Measurements from ENCODE around the gene CYTH4. TPM values are rescaled to one million over a fixed set of nuclear protein-coding genes. Genes with fewer than 3 reads are reported as not detected.
A peak's percentile ranks its signal among the peaks of the same experiment; 100 is the strongest.
"Not testable (repeated sequence)": the region's sequence is repeated elsewhere in the genome, so short reads cannot be mapped to it uniquely, and the experiment has no call there.

Gene CYTH4
- total RNA-seq (2014; rRNA removed; shearing (Covaris generic)) (20.6 and 35.0 TPM in 2 replicates), total RNA-seq (2022) (24.8 and 28.1 TPM in 2 replicates), Bru-seq, nascent RNA (percentile 57 among the genes with signal in this experiment), BruChase-seq, experiment 1, labeled RNA remaining after a 6-hour chase (percentile 54 among the genes with signal in this experiment), BruChase-seq, experiment 2, labeled RNA remaining after a 2-hour chase (percentile 55 among the genes with signal in this experiment)
- long read RNA-seq, transcript CYTH4-201 (13 exons, 3,206 nt), result major isoform, 15 of 36 reads
- long read RNA-seq, partial matches to known transcripts, result 4 of 36 reads
- long read RNA-seq, other reads (novel, unspliced or antisense), result 16 of 36 reads

- Histone ChIP-seq H3K4me1 (ENCODE audit: insufficient read depth, low read length, poor library complexity, severe bottlenecking) (peaks cover 60% of the 10 kb centered on the region), H3K9me2 (ENCODE audit: insufficient read depth, low read length) (no peaks in the 10 kb centered on the region), H2AFZ (ENCODE audit: low read length) (peak within 1 kb of the TSS; percentile 74; the same call in 1 of the 2 replicates), H3K36me3 (ENCODE audit: insufficient read depth, low read length) (peaks cover under 1% of the 10 kb centered on the region; the same call in 1 of the 2 replicates), H3K4me3 (ENCODE audit: low read depth, low read length, poor library complexity, severe bottlenecking) (peak within 1 kb of the TSS; percentile 80), H3K9me3 (ENCODE audit: low read length) (no peaks in the 10 kb centered on the region), H3K27ac (ENCODE audit: low read depth, low read length, poor library complexity, severe bottlenecking) (peak within 1 kb of the TSS; percentile 89), H3K79me2 (ENCODE audit: insufficient read depth, low read depth, low read length) (peaks cover 10% of the 10 kb centered on the region; the same call in 1 of the 2 replicates), H3K4me2 (ENCODE audit: low read length) (peak within 1 kb of the TSS; percentile 91), H4K20me1 (ENCODE audit: insufficient read depth, low read length) (no peaks in the 10 kb centered on the region)
- intact Hi-C loops (cut with micrococcal nuclease; ENCODE audit: unreplicated experiment), result loop anchor here (1.0 kb wide), 1 partner anchor 8 kb away; no protein-coding TSS in a partner anchor
- CTCF ChIA-PET (ENCODE audit: unreplicated experiment), result interaction anchor here (0.6 kb wide), 1 partner anchor 50 kb away, joined by 3 read pairs; no protein-coding TSS in a partner anchor
- no TSS peak for BruUV-seq (replicated peaks)
- POLR2A ChIA-PET, result interaction anchor here (1.1 kb wide), 1 partner anchor 203 kb away, joined by 3 read pairs; no protein-coding TSS in a partner anchor
- DNase-seq (ENCODE audit: low spot score), result peak; percentile 82
- TF ChIP-seq CTCF (conservative IDR thresholded peaks at IDR 0.05; ENCODE audit: low read length), result no peak
- no peak for TF ChIP-seq EZH2phosphoT487 (IDR thresholded peaks at IDR 0.05; ENCODE audit: borderline replicate concordance, low read depth, low read length)
Observed at GRCh38 chr22:37282385-37282677, at the start of gene CYTH4. Gene CYTH4 (plus strand): TSS chr22:37282508. CDS start chr22:37282570, 62 bp downstream.

GRCh38 chr22:37233371-37233750 lies 48.9 kb upstream of the CYTH4 start:
- peaks cover 36% of the 10 kb centered on the region; the same call in 1 of the 2 replicates for H3K79me2 ChIP-seq (ENCODE audit: insufficient read depth, low read depth, low read length)
- peak overlapping the region; percentile 66; the same call in 1 of the 2 replicates for H3K4me2 ChIP-seq (ENCODE audit: low read length)
- intact Hi-C loops (cut with micrococcal nuclease; ENCODE audit: unreplicated experiment); POLR2A ChIA-PET; CTCF ChIA-PET (ENCODE audit: unreplicated experiment); H3K9me3 ChIP-seq (ENCODE audit: low read length); H3K9me2 ChIP-seq (ENCODE audit: insufficient read depth, low read length); DNase-seq (ENCODE audit: low spot score); BruUV-seq (replicated peaks); H2AFZ ChIP-seq (ENCODE audit: low read length); H3K4me3 ChIP-seq (ENCODE audit: low read depth, low read length, poor library complexity, severe bottlenecking): not testable (repeated sequence)
- peaks cover 95% of the 10 kb centered on the region for H3K36me3 ChIP-seq (ENCODE audit: insufficient read depth, low read length)
- peaks cover 11% of the 10 kb centered on the region for H4K20me1 ChIP-seq (ENCODE audit: insufficient read depth, low read length)
- H3K4me1 ChIP-seq (ENCODE audit: insufficient read depth, low read length, poor library complexity, severe bottlenecking), result peaks cover 97% of the 10 kb centered on the region
- H3K27ac ChIP-seq (ENCODE audit: low read depth, low read length, poor library complexity, severe bottlenecking), result peak overlapping the region; percentile 89

GRCh38 chr22:37233751-37234631 lies 48.3 kb upstream of the CYTH4 start:
- peaks cover 43% of the 10 kb centered on the region; the same call in 1 of the 2 replicates for H3K79me2 ChIP-seq (ENCODE audit: insufficient read depth, low read depth, low read length)
- H3K9me3 ChIP-seq (ENCODE audit: low read length), result no peaks in the 10 kb centered on the region
- TF ChIP-seq EZH2phosphoT487 (IDR thresholded peaks at IDR 0.05; ENCODE audit: borderline replicate concordance, low read depth, low read length) (no peak), CTCF (conservative IDR thresholded peaks at IDR 0.05; ENCODE audit: low read length) (no peak)
- H4K20me1 ChIP-seq (ENCODE audit: insufficient read depth, low read length), result peaks cover 11% of the 10 kb centered on the region
- H3K4me3 ChIP-seq (ENCODE audit: low read depth, low read length, poor library complexity, severe bottlenecking), result no peak overlapping the region
- BruUV-seq (replicated peaks), result no TSS peak
- H3K27ac ChIP-seq (ENCODE audit: low read depth, low read length, poor library complexity, severe bottlenecking), result peak overlapping the region; percentile 11
- intact Hi-C loops (cut with micrococcal nuclease; ENCODE audit: unreplicated experiment), result no loop called here
- no peak overlapping the region for H2AFZ ChIP-seq (ENCODE audit: low read length)
- CTCF ChIA-PET (ENCODE audit: unreplicated experiment), result no interaction called here
- H3K4me1 ChIP-seq (ENCODE audit: insufficient read depth, low read length, poor library complexity, severe bottlenecking), result peaks cover 97% of the 10 kb centered on the region
- peaks cover 95% of the 10 kb centered on the region for H3K36me3 ChIP-seq (ENCODE audit: insufficient read depth, low read length)
- POLR2A ChIA-PET, result no interaction called here
- no peak for DNase-seq (ENCODE audit: low spot score)
- no peaks in the 10 kb centered on the region for H3K9me2 ChIP-seq (ENCODE audit: insufficient read depth, low read length)
- no peak overlapping the region; the same call in 1 of the 2 replicates for H3K4me2 ChIP-seq (ENCODE audit: low read length)

Data from OCI-LY7 (cell line).